HG03575 (cell line): ENCODE results near the gene ANAPC15.
"Not testable (repeated sequence)": the region's sequence is repeated elsewhere in the genome, so short reads cannot be mapped to it uniquely, and the experiment has no call there.

ENCODE experiments used
- ATAC-seq: cut with Tn5 transposase; IDR thresholded peaks from one replicate; pipeline ENCODE4 v1.9.1; 2021; ENCODE audit not compliant: unreplicated experiment, insufficient number of reproducible peaks, low FRiP score; ENCODE audit errors: extremely low read depth

Gene ANAPC15

GRCh38 chr11:72112143-72112977 is at the start of gene ANAPC15:
ANAPC15 (minus strand) TSS chr11:72112695; CDS start chr11:72111276, 1,419 bp downstream.
- peak; percentile 48 for ATAC-seq

GRCh38 chr11:72160319-72160718 is 47.8 kb upstream of the ANAPC15 start:
- ATAC-seq, result no peak

GRCh38 chr11:72157131-72157530 is 44.6 kb upstream of the ANAPC15 start:
- ATAC-seq, result no peak

- ATAC-seq, result no peak
Measured at GRCh38 chr11:72155751-72156150, 43.3 kb upstream of the ANAPC15 start.

GRCh38 chr11:72154816-72155215 is 42.3 kb upstream of the ANAPC15 start:
- ATAC-seq, result no peak

GRCh38 chr11:72153874-72154273 is 41.4 kb upstream of the ANAPC15 start:
- ATAC-seq, result not testable (repeated sequence)

GRCh38 chr11:72150882-72151281 is 38.4 kb upstream of the ANAPC15 start:
- ATAC-seq, result no peak

- no peak for ATAC-seq
Measured at GRCh38 chr11:72146625-72147024, 34.1 kb upstream of the ANAPC15 start.

GRCh38 chr11:72144807-72145565 is 32.5 kb upstream of the ANAPC15 start:
- ATAC-seq, result no peak

GRCh38 chr11:72142543-72142942 is 30.0 kb upstream of the ANAPC15 start:
- not testable (repeated sequence) for ATAC-seq

- not testable (repeated sequence) for ATAC-seq
Measured at GRCh38 chr11:72142086-72142485, 29.6 kb upstream of the ANAPC15 start.

- ATAC-seq, result no peak
Measured at GRCh38 chr11:72141066-72141465, 28.6 kb upstream of the ANAPC15 start.

GRCh38 chr11:72140661-72141060 is 28.2 kb upstream of the ANAPC15 start:
- no peak for ATAC-seq

GRCh38 chr11:72139500-72139899 is 27.0 kb upstream of the ANAPC15 start:
- no peak for ATAC-seq

- no peak for ATAC-seq
Measured at GRCh38 chr11:72138821-72139390, 26.4 kb upstream of the ANAPC15 start.

GRCh38 chr11:72136684-72137262 is 24.3 kb upstream of the ANAPC15 start:
- ATAC-seq, result no peak

- no peak for ATAC-seq
Measured at GRCh38 chr11:72135891-72136683, 23.6 kb upstream of the ANAPC15 start.

- not testable (repeated sequence) for ATAC-seq
Measured at GRCh38 chr11:72135473-72135872, 23.0 kb upstream of the ANAPC15 start, which contains the start of gene FOLR3. FOLR3 (plus strand) TSS chr11:72135725; CDS start chr11:72135953, 228 bp downstream.

- ATAC-seq, result no peak
Measured at GRCh38 chr11:72132646-72133045, 20.2 kb upstream of the ANAPC15 start.
